Central memory CD8-positive, alpha-beta T cell (primary cell): ENCODE data around the gene GPD2.

ENCODE experiments used
- ATAC-seq: fragments of 150-1000 bp; cut with Tn5 transposase; replicated peaks from 2 replicates; pipeline ENCODE4 v1.10.0; 2022; ENCODE audit warnings: mild to moderate bottlenecking, moderate FRiP score, moderate number of reproducible peaks; ENCODE audit not compliant: poor library complexity, severe bottlenecking; ENCODE audit errors: extremely low read depth
- DNase-seq, 2 donors: peaks; one replicate each; pipeline ENCODE4 v3.0.0; 2021; ENCODE audit warnings: low spot score in 2 of 2
- H3K27ac Mint-ChIP-seq: one replicate; pipeline ENCODE4 v1.8.0; 2022; ENCODE audit warnings: low read depth, mild to moderate bottlenecking, moderate library complexity, mixed read lengths
- H3K27me3 Mint-ChIP-seq: one replicate; pipeline ENCODE4 v1.8.0; 2022; ENCODE audit warnings: mixed read lengths
- H3K36me3 Mint-ChIP-seq: one replicate; pipeline ENCODE4 v1.8.0; 2022; ENCODE audit warnings: mild to moderate bottlenecking, moderate library complexity, mixed read lengths; ENCODE audit not compliant: insufficient read depth
- H3K4me1 Mint-ChIP-seq: one replicate; pipeline ENCODE4 v1.8.0; 2022; ENCODE audit warnings: mixed read lengths
- H3K4me3 Mint-ChIP-seq: one replicate; pipeline ENCODE4 v1.8.0; 2022; ENCODE audit warnings: mild to moderate bottlenecking, moderate library complexity, mixed read lengths
- H3K9me3 Mint-ChIP-seq: one replicate; pipeline ENCODE4 v1.8.0; 2022; ENCODE audit warnings: mixed read lengths

Gene GPD2

DNA sequence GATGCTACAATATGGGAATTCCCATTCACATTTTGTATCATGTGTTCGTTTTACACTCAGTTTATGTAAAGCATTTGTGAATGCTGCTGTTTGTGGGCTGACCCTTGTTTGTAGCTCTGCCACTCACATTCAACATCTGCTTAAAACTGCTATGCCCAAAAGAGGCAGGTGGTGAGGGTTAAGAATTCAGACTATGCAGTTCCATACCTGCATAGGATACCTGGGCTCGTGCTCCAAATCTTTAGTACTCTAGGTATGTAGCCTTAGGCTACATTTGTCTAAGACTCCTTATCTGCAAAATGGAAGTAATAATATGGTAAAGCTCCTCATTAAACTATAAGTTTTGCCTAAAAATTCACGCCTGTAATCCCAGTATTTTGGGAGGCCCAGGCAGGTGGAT, 199.5 kb downstream of the GPD2 start:
- no peak for ATAC-seq
- Mint-ChIP-seq H3K27me3 (peaks cover 31% of the 10 kb centered on the region), H3K27ac (no peak overlapping the region), H3K4me1 (no peaks in the 10 kb centered on the region), H3K4me3 (no peak overlapping the region), H3K9me3 (peaks cover 4% of the 10 kb centered on the region), H3K36me3 (no peaks in the 10 kb centered on the region)
- no peak for DNase-seq
